GM13976 (cell line): ENCODE data around the gene P3H2.
A peak's percentile ranks its signal among the peaks of the same experiment; 100 is the strongest.

Experiments
- DNase-seq: peaks from one replicate; pipeline ENCODE4 v3.0.0; 2012; ENCODE audit warnings: low spot score
- CTCF ChIP-seq: IDR thresholded peaks from 2 replicates; pipeline ENCODE4 v1.5.1; 2012; ENCODE audit warnings: borderline replicate concordance, mild to moderate bottlenecking; ENCODE audit not compliant: insufficient read depth; ENCODE audit errors: extremely low read depth, missing control alignments, control extremely low read depth
- in situ Hi-C: fragments of 300-500 bp; cut with MboI; formaldehyde crosslinking; loops from one replicate; pipeline ENCODE4 v1.12.0; 2022; ENCODE audit warnings: low sequenced_read_pairs, mixed read lengths, inconsistent platforms; ENCODE audit not compliant: unreplicated experiment

P3H2 gene

DNA sequence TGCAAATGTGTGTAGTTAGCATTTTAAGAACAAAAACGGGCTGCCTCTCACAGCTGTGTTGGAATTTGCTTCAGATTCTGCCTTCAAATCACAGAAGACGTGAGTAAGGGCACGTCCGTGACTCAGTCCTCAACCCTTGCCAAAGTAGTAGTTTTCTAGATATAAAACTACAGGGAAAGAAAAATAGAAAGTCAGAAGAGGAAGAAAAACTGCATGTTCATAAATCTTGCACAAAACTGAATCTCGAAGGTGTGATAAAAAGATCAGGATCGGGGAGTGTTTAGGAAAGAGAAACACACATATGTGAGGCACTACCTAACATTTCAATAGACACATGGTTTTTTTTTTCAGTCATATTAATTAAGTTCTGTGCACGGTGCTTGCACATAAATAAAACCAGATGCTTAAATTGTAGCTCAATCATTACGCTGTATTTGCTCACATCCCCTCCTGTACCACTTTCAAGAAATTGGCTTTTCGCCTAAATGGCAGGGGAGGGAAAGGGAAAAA, 71.7 kb downstream of the P3H2 start:
- in situ Hi-C loops, result no loop called here
- no peak for DNase-seq
- no peak for TF ChIP-seq CTCF

DNA sequence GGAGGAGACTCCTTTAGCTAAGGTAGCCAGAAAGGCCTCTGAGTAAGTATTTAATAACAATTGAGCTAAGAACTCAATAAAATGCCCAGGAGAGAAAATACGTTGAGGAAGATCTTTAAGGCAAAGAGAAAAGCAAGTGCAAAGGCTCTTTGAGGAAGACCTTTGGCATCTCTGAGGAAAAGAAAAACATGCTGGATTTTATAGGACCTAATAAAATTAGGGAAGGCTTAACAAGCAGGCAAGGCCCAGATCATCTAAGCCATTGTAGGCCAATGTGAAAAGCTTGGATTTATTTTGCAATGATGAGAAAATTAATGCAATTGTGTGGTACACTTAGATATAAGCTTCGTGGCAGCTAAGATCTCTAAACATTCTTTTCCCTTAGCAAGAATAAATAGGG, 75.7 kb downstream of the P3H2 start:
- in situ Hi-C loops, result no loop called here
- TF ChIP-seq CTCF, result no peak
- no peak for DNase-seq

- TF ChIP-seq CTCF, result no peak
- no peak for DNase-seq
- in situ Hi-C loops, result no loop called here
These were observed 76.6 kb downstream of the P3H2 start for GRCh38 chr3:190044142-190044541.

GRCh38 chr3:190043741-190044140, 77.0 kb downstream of the P3H2 start:
- in situ Hi-C loops, result no loop called here
- no peak for DNase-seq
- no peak for TF ChIP-seq CTCF

DNA sequence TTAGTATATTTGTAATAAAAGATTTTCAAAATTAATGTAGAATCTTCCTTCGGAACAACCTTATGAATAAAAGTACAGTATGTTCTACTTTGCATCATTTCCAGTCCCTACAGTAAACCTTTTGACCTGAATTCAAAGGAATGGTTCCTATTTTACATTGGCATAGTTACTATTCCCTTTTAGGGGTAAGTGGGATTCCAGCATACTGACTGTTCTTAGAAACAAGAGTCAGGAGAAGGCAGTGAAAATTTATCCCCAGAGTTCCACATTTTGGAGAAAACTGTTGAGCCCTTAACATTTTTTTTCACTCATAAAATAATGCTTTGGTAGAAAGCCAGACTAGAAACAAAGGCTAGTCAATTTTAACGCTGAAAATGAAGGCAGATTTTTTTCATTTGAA, 78.1 kb downstream of the P3H2 start:
- in situ Hi-C loops, result no loop called here
- TF ChIP-seq CTCF, result no peak
- DNase-seq, result no peak

GRCh38 chr3:190041333-190042041, 79.2 kb downstream of the P3H2 start:
- in situ Hi-C loops, result no loop called here
- peak; percentile 33 for DNase-seq
- TF ChIP-seq CTCF, result no peak
